HEK293 (cell line): ENCODE data around the gene SH3RF3.

Experiments used
- CTCF ChIA-PET: fragments of 350-600 bp; formaldehyde crosslinking; extraction: SDS; loops from one replicate; lab custom pipeline; 2021; ENCODE audit warnings: antibody characterized with exemption; lab: Yijun Ruan, JAX
- POLR2A ChIA-PET: fragments of 300-600 bp; formaldehyde crosslinking; extraction: SDS; loops from one replicate; lab custom pipeline; 2020; ENCODE audit warnings: antibody characterized with exemption, inconsistent platforms; lab: Yijun Ruan, JAX
- H3K27ac ChIP-seq: fragments of 200-500 bp; sonication (Bioruptor generic); 2 replicates; pipeline ENCODE4 v1.5.1; 2014; ENCODE audit warnings: low read depth, low read length, control low read depth, inconsistent platforms; ENCODE audit errors: extremely low read depth
- H3K36me3 ChIP-seq, 2 experiments: fragments of 200-500 bp in 1 of 2; sonication (Bioruptor generic) in 1 of 2; 1 replicate in 1 of 2; 2 replicates in 1 of 2; pipeline ENCODE4 v1.5.1; 2014 to 2017; ENCODE audit warnings: inconsistent platforms in 2 of 2, low read length in 2 of 2; ENCODE audit not compliant: control insufficient read depth in 2 of 2, insufficient read depth in 1 of 2
- H3K4me1 ChIP-seq: fragments of 200-500 bp; sonication (Bioruptor generic); 2 replicates; pipeline ENCODE4 v1.5.1; 2014; ENCODE audit warnings: mild to moderate bottlenecking, low read length, inconsistent platforms; ENCODE audit not compliant: control insufficient read depth, insufficient read depth
- H3K4me3 ChIP-seq: 2 replicates; pipeline ENCODE4 v1.5.1; 2011; ENCODE audit warnings: low read depth, mild to moderate bottlenecking, control low read depth, low read length, moderate library complexity
- H3K9me3 ChIP-seq: fragments of 200-500 bp; sonication (Bioruptor generic); 2 replicates; pipeline ENCODE4 v1.5.1; 2014; ENCODE audit warnings: low read depth, low read length, inconsistent platforms; ENCODE audit not compliant: control insufficient read depth, insufficient read depth
- FEZF1 ChIP-seq: fragments of 450-650 bp; formaldehyde crosslinking; IDR thresholded peaks from 2 replicates; pipeline ENCODE4 v1.5.1; 2016; ENCODE audit warnings: missing biosample characterization, missing genetic modification characterization
- GLI4 ChIP-seq: fragments of 450-650 bp; formaldehyde crosslinking; IDR thresholded peaks from 2 replicates; pipeline ENCODE4 v1.5.1; 2016; ENCODE audit warnings: missing biosample characterization, missing genetic modification characterization
- HOXC10 ChIP-seq: sonication (generic); formaldehyde crosslinking; IDR thresholded peaks from 2 replicates; pipeline ENCODE4 v1.8.1; 2023; ENCODE audit warnings: mild to moderate bottlenecking, missing genetic modification reagents
- KLF8 ChIP-seq: fragments of 450-650 bp; formaldehyde crosslinking; IDR thresholded peaks from 2 replicates; pipeline ENCODE4 v1.5.1; 2016; ENCODE audit warnings: missing biosample characterization, missing genetic modification characterization
- PRDM1 ChIP-seq: fragments of 450-650 bp; formaldehyde crosslinking; IDR thresholded peaks from 2 replicates; pipeline ENCODE4; 2016; ENCODE audit warnings: missing biosample characterization, missing genetic modification characterization
- ZBTB1 ChIP-seq: fragments of 450-650 bp; formaldehyde crosslinking; IDR thresholded peaks from 2 replicates; pipeline ENCODE4 v1.5.1; 2016; ENCODE audit warnings: missing biosample characterization, missing genetic modification characterization
- ZNF214 ChIP-seq: fragments of 450-650 bp; formaldehyde crosslinking; IDR thresholded peaks from 2 replicates; pipeline ENCODE4 v1.5.1; 2017; ENCODE audit warnings: missing biosample characterization, mild to moderate bottlenecking, missing genetic modification characterization, borderline replicate concordance
- ZNF223 ChIP-seq: fragments of 450-650 bp; formaldehyde crosslinking; IDR thresholded peaks from 2 replicates; pipeline ENCODE4 v1.5.1; 2016; ENCODE audit warnings: missing biosample characterization, missing genetic modification characterization
- ZNF302 ChIP-seq: fragments of 450-650 bp; formaldehyde crosslinking; IDR thresholded peaks from 2 replicates; pipeline ENCODE4 v1.5.1; 2016; ENCODE audit warnings: missing biosample characterization, missing genetic modification characterization, low read depth
- ZNF366 ChIP-seq: fragments of 450-650 bp; formaldehyde crosslinking; conservative IDR thresholded peaks from 2 replicates; pipeline ENCODE4 v1.5.1; 2016; ENCODE audit warnings: missing biosample characterization, missing genetic modification characterization
- ZNF558 ChIP-seq: fragments of 450-650 bp; formaldehyde crosslinking; IDR thresholded peaks from 2 replicates; pipeline ENCODE4 v1.5.1; 2016; ENCODE audit warnings: missing biosample characterization, missing genetic modification characterization
- ZNF585B ChIP-seq: fragments of 450-650 bp; formaldehyde crosslinking; IDR thresholded peaks from 2 replicates; pipeline ENCODE4 v1.5.1; 2016; ENCODE audit warnings: missing biosample characterization, missing genetic modification characterization
- ZNF654 ChIP-seq: fragments of 450-650 bp; formaldehyde crosslinking; IDR thresholded peaks from 2 replicates; pipeline ENCODE4 v1.5.1; 2016; ENCODE audit warnings: low read depth, missing biosample characterization, missing genetic modification characterization
- ZNF660 ChIP-seq: fragments of 450-650 bp; IDR thresholded peaks from 2 replicates; pipeline ENCODE4 v1.5.1; 2018; ENCODE audit warnings: missing biosample characterization, mild to moderate bottlenecking, missing genetic modification characterization
- ZNF701 ChIP-seq: fragments of 450-650 bp; formaldehyde crosslinking; IDR thresholded peaks from 2 replicates; pipeline ENCODE4 v1.5.1; 2016; ENCODE audit warnings: missing biosample characterization, missing genetic modification characterization
- ZNF776 ChIP-seq: fragments of 450-650 bp; formaldehyde crosslinking; IDR thresholded peaks from 2 replicates; pipeline ENCODE4 v1.5.0; 2017; ENCODE audit warnings: missing biosample characterization, missing genetic modification characterization, borderline replicate concordance
- ZNF792 ChIP-seq: fragments of 450-650 bp; formaldehyde crosslinking; IDR thresholded peaks from 2 replicates; pipeline ENCODE4 v1.5.1; 2016; ENCODE audit warnings: missing biosample characterization, missing genetic modification characterization
- ZNF830 ChIP-seq: fragments of 450-650 bp; IDR thresholded peaks from 2 replicates; pipeline ENCODE4 v1.5.0; 2018; ENCODE audit warnings: missing biosample characterization, missing genetic modification characterization, low read depth, mild to moderate bottlenecking, moderate library complexity
- ZXDB ChIP-seq: fragments of 450-650 bp; formaldehyde crosslinking; IDR thresholded peaks from 2 replicates; pipeline ENCODE4 v1.5.1; 2016; ENCODE audit warnings: missing biosample characterization, missing genetic modification characterization
- TF ChIP-seq, protein P1 (sequence below): fragments of 450-650 bp; formaldehyde crosslinking; IDR thresholded peaks from 2 replicates; pipeline ENCODE4 v1.5.1; 2016; ENCODE audit warnings: missing biosample characterization, missing genetic modification characterization
- TF ChIP-seq, protein P2 (sequence below): fragments of 450-650 bp; formaldehyde crosslinking; conservative IDR thresholded peaks from 2 replicates; pipeline ENCODE4 v1.5.1; 2016; ENCODE audit warnings: low read depth, missing biosample characterization, missing genetic modification characterization
- TF ChIP-seq, protein P3 (sequence below): fragments of 450-650 bp; formaldehyde crosslinking; IDR thresholded peaks from 2 replicates; pipeline ENCODE4 v1.5.1; 2016; ENCODE audit warnings: missing biosample characterization, missing genetic modification characterization, low read depth
- TF ChIP-seq, protein P4 (sequence below): fragments of 450-650 bp; formaldehyde crosslinking; IDR thresholded peaks from 2 replicates; pipeline ENCODE4 v1.5.1; 2016; ENCODE audit warnings: missing biosample characterization, missing genetic modification characterization, low read depth

The SH3RF3 gene

DNA sequence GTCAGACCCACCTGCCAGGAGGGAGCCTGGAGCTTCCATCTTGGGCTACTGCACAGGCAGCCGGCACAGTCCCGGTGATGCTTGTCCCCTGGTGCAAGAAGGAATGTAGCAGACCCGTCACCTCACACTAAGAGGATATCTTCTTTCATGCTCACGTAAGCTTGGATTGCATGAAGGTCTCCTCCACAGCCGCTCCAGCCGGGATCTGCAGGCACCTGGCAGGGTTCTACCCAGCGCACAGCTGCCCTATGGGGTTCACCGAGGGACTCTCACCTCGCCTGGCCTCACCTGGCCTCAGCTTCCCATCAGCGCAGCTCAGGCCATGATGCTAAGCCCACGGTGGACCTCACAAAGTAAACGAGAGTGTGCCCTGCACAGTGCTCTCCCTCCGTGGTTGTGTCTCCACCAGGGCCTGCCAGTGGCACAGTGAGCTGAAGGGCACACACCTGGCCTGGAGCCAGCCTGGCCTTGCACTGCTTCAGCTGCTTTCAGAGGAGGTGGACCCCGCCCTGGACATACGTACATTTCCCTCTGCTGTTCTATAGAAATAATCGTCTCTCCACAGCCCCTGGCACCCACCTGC, 245.6 kb downstream of the SH3RF3 start (continued):
- TF ChIP-seq, protein P1, sequence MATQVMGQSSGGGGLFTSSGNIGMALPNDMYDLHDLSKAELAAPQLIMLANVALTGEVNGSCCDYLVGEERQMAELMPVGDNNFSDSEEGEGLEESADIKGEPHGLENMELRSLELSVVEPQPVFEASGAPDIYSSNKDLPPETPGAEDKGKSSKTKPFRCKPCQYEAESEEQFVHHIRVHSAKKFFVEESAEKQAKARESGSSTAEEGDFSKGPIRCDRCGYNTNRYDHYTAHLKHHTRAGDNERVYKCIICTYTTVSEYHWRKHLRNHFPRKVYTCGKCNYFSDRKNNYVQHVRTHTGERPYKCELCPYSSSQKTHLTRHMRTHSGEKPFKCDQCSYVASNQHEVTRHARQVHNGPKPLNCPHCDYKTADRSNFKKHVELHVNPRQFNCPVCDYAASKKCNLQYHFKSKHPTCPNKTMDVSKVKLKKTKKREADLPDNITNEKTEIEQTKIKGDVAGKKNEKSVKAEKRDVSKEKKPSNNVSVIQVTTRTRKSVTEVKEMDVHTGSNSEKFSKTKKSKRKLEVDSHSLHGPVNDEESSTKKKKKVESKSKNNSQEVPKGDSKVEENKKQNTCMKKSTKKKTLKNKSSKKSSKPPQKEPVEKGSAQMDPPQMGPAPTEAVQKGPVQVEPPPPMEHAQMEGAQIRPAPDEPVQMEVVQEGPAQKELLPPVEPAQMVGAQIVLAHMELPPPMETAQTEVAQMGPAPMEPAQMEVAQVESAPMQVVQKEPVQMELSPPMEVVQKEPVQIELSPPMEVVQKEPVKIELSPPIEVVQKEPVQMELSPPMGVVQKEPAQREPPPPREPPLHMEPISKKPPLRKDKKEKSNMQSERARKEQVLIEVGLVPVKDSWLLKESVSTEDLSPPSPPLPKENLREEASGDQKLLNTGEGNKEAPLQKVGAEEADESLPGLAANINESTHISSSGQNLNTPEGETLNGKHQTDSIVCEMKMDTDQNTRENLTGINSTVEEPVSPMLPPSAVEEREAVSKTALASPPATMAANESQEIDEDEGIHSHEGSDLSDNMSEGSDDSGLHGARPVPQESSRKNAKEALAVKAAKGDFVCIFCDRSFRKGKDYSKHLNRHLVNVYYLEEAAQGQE (tag by site-specific recombination) = no peak
- TF ChIP-seq ZNF585B = no peak
- TF ChIP-seq FEZF1 (tag by site-specific recombination) = no peak
- TF ChIP-seq GLI4 = no peak
- TF ChIP-seq KLF8 (tag by site-specific recombination) = no peak
- TF ChIP-seq ZNF214 (tag by site-specific recombination) = no peak
- TF ChIP-seq ZNF792 (tag by site-specific recombination) = no peak
- no peak for TF ChIP-seq ZNF701 (tag by site-specific recombination)
- no peak for TF ChIP-seq ZNF366 (tag by site-specific recombination)
- TF ChIP-seq, protein P2, sequence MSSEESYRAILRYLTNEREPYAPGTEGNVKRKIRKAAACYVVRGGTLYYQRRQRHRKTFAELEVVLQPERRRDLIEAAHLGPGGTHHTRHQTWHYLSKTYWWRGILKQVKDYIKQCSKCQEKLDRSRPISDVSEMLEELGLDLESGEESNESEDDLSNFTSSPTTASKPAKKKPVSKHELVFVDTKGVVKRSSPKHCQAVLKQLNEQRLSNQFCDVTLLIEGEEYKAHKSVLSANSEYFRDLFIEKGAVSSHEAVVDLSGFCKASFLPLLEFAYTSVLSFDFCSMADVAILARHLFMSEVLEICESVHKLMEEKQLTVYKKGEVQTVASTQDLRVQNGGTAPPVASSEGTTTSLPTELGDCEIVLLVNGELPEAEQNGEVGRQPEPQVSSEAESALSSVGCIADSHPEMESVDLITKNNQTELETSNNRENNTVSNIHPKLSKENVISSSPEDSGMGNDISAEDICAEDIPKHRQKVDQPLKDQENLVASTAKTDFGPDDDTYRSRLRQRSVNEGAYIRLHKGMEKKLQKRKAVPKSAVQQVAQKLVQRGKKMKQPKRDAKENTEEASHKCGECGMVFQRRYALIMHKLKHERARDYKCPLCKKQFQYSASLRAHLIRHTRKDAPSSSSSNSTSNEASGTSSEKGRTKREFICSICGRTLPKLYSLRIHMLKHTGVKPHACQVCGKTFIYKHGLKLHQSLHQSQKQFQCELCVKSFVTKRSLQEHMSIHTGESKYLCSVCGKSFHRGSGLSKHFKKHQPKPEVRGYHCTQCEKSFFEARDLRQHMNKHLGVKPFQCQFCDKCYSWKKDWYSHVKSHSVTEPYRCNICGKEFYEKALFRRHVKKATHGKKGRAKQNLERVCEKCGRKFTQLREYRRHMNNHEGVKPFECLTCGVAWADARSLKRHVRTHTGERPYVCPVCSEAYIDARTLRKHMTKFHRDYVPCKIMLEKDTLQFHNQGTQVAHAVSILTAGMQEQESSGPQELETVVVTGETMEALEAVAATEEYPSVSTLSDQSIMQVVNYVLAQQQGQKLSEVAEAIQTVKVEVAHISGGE (tag by site-specific recombination) = no peak

DNA sequence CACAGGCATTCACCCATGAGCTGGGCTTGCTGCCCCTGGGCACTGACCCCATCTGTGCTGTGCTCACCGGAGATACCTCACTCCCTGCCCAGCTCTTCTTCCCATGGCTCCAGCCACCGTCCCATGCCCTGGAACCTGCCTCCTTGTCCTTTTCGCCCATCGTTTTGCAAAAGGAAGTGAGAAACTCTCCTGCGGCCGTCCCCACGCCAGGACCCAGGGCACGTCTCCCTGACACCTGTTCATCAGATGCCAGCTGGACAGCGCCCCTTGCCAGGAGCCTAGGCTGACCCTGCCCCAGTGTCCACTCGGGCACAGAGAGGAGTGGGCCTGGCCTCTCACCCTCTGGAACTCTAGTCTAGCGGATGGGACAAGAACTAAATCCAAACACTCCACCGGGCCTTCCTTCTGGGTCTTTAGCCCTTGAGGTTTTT, 246.1 kb downstream of the SH3RF3 start:
- TF ChIP-seq ZNF776 (tag by site-specific recombination) (no peak), HOXC10 (CRISPR knock-in tag) (no peak), ZNF654 (tag by site-specific recombination) (no peak), ZXDB (tag by site-specific recombination) (no peak), ZNF558 (tag by site-specific recombination) (no peak), ZNF302 (no peak), PRDM1 (no peak), ZNF660 (tag by site-specific recombination) (no peak), ZNF223 (tag by site-specific recombination) (no peak), ZNF830 (tag by site-specific recombination) (no peak), ZBTB1 (tag by site-specific recombination) (no peak)
- TF ChIP-seq, protein P3, sequence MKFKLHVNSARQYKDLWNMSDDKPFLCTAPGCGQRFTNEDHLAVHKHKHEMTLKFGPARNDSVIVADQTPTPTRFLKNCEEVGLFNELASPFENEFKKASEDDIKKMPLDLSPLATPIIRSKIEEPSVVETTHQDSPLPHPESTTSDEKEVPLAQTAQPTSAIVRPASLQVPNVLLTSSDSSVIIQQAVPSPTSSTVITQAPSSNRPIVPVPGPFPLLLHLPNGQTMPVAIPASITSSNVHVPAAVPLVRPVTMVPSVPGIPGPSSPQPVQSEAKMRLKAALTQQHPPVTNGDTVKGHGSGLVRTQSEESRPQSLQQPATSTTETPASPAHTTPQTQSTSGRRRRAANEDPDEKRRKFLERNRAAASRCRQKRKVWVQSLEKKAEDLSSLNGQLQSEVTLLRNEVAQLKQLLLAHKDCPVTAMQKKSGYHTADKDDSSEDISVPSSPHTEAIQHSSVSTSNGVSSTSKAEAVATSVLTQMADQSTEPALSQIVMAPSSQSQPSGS (tag by site-specific recombination) = no peak
- TF ChIP-seq, protein P4, sequence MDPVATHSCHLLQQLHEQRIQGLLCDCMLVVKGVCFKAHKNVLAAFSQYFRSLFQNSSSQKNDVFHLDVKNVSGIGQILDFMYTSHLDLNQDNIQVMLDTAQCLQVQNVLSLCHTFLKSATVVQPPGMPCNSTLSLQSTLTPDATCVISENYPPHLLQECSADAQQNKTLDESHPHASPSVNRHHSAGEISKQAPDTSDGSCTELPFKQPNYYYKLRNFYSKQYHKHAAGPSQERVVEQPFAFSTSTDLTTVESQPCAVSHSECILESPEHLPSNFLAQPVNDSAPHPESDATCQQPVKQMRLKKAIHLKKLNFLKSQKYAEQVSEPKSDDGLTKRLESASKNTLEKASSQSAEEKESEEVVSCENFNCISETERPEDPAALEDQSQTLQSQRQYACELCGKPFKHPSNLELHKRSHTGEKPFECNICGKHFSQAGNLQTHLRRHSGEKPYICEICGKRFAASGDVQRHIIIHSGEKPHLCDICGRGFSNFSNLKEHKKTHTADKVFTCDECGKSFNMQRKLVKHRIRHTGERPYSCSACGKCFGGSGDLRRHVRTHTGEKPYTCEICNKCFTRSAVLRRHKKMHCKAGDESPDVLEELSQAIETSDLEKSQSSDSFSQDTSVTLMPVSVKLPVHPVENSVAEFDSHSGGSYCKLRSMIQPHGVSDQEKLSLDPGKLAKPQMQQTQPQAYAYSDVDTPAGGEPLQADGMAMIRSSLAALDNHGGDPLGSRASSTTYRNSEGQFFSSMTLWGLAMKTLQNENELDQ (tag by site-specific recombination) = no peak
- POLR2A ChIA-PET = no interaction called here
- CTCF ChIA-PET = no interaction called here

More for the DNA sequence above, 246.1 kb downstream of the SH3RF3 start:
- Histone ChIP-seq H3K9me3 (no peaks in the 10 kb centered on the region), H3K4me1 (no peaks in the 10 kb centered on the region), H3K27ac (no peak overlapping the region), H3K36me3 (peaks cover 0 to 13% of the 10 kb centered on the region in 2 experiments; a peak in 1 of 3 replicates), H3K4me3 (no peak overlapping the region)
